ENCODE data around the gene KAZALD1.

Gene KAZALD1

GRCh38 chr10:101061624-101062231 is at the start of gene KAZALD1:
Gene KAZALD1, plus strand, starts transcription at chr10:101061989. Its CDS starts 604 bp downstream, at chr10:101062593.
- DNase-seq = peak; percentile 88

GRCh38 chr10:101012525-101013364 is 49.0 kb upstream of the KAZALD1 start:
- peak; percentile 94 for DNase-seq

- DNase-seq = no peak
Measured at GRCh38 chr10:101013365-101013825, 48.4 kb upstream of the KAZALD1 start.

- DNase-seq = peak; percentile 88
Measured at GRCh38 chr10:101014230-101014884, 47.4 kb upstream of the KAZALD1 start.

GRCh38 chr10:101014966-101015581 is 46.7 kb upstream of the KAZALD1 start:
- DNase-seq = no peak

GRCh38 chr10:101015582-101015973 is 46.2 kb upstream of the KAZALD1 start:
- no peak for DNase-seq

GRCh38 chr10:101016814-101017213 is 45.0 kb upstream of the KAZALD1 start:
- DNase-seq = no peak

GRCh38 chr10:101018118-101018599 is 43.6 kb upstream of the KAZALD1 start:
- DNase-seq = no peak

- DNase-seq = peak; percentile 95
Measured at GRCh38 chr10:101018600-101019439, 43.0 kb upstream of the KAZALD1 start.

- no peak for DNase-seq
Measured at GRCh38 chr10:101019440-101019703, 42.4 kb upstream of the KAZALD1 start.

GRCh38 chr10:101020427-101021075 is 41.2 kb upstream of the KAZALD1 start:
- no peak for DNase-seq

GRCh38 chr10:101021239-101021638 is 40.5 kb upstream of the KAZALD1 start:
- DNase-seq = no peak

- no peak for DNase-seq
Measured at GRCh38 chr10:101021692-101022251, 40.0 kb upstream of the KAZALD1 start.

GRCh38 chr10:101022967-101023705 is 38.7 kb upstream of the KAZALD1 start:
- DNase-seq = no peak

- no peak for DNase-seq
Measured at GRCh38 chr10:101027106-101027720, 34.6 kb upstream of the KAZALD1 start.

- DNase-seq = peak; percentile 35
Measured at GRCh38 chr10:101028446-101029337, 33.1 kb upstream of the KAZALD1 start.

- DNase-seq = no peak
Measured at GRCh38 chr10:101029520-101030295, 32.1 kb upstream of the KAZALD1 start.

- no peak for DNase-seq
Measured at GRCh38 chr10:101030496-101031127, 31.2 kb upstream of the KAZALD1 start.

Measured in OCI-M1 (cell line).